HG03139 (cell line): ENCODE results near the gene CDCP2.

Experiments used
- ATAC-seq: cut with Tn5 transposase; IDR thresholded peaks from one replicate; pipeline ENCODE4 v1.9.1; 2021; ENCODE audit not compliant: unreplicated experiment

The CDCP2 gene

DNA sequence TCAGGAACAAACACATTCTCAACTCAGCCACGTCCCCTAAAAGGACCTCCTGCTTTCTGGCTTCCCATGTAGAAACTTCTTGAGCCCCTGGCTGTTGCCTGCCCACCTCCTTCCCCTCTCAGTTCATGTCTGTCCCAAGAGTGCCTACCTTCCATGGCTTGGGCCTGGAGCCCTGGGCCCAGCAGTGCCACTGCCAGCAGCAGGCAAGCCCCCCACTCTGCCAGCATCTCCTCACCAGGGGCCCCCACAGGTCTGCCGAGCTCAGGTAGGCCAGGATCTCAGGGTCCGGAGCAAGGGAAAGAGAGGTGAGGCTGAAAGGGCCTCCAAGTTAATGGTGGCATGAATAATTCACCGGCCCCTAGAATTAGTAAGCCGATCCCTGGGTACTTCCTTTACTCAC, at the start of gene CDCP2:
TSS of gene CDCP2 (minus strand) at position 305 of the 400 bp plus-strand sequence. CDS start at position 227, 78 bp downstream.
- ATAC-seq = no peak

DNA sequence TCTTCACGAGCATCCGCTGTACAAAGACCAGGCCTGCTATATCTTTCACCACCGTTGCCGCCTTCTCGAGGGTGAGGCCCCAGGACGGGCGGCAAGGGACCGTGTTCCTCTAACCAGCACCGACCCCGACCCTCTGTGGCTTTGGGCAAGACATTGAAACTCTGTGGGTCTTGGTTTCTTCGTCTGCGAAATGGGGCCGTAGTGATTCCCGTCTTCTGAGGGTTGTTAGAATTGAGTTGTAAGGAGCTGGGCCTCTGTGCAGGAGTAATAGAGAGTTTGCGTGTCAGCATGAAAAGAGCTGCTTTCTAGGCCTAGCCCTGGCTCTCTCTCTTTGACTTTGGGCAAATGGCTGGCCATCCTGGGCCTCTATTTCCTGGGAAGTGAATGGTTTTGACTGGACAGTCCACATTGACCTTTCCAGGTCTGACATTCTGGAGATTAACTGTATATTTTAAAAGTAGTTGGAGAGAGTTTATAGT, 47.8 kb upstream of the CDCP2 start:
- peak; percentile 16 for ATAC-seq

DNA sequence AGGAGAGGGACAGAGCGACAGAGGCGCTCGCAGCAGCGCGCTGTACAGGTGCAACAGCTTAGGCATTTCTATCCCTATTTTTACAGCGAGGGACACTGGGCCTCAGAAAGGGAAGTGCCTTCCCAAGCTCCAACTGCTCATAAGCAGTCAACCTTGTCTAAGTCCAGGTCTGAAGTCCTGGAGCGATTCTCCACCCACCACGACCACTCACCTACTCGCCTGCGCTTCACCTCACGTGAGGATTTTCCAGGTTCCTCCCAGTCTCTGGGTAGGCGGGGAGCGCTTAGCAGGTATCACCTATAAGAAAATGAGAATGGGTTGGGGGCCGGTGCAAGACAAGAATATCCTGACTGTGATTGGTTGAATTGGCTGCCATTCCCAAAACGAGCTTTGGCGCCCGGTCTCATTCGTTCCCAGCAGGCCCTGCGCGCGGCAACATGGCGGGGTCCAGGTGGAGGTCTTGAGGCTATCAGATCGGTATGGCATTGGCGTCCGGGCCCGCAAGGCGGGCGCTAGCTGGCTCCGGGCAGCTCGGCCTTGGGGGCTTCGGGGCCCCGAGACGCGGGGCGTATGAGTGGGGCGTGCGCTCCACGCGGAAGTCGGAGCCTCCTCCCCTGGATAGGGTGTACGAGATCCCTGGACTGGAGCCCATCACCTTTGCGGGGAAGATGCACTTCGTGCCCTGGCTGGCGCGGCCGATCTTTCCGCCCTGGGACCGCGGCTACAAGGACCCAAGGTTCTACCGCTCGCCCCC, 47.1 kb upstream of the CDCP2 start, which contains the start of the genes CYB5RL and MRPL37:
TSS of gene CYB5RL (minus strand) at position 266 of the 754 bp plus-strand sequence. CDS start 4,414 bp downstream, outside the sequence.
TSS of gene MRPL37 (plus strand) at position 403 of the 754 bp plus-strand sequence. CDS start at position 480, 77 bp downstream.
- ATAC-seq = peak; percentile 92

- ATAC-seq = no peak
Observed at GRCh38 chr1:54199151-54199764, 46.5 kb upstream of the CDCP2 start.

GRCh38 chr1:54193453-54193852, 40.7 kb upstream of the CDCP2 start:
- ATAC-seq = no peak

GRCh38 chr1:54191525-54191924, 38.7 kb upstream of the CDCP2 start:
- no peak for ATAC-seq

DNA sequence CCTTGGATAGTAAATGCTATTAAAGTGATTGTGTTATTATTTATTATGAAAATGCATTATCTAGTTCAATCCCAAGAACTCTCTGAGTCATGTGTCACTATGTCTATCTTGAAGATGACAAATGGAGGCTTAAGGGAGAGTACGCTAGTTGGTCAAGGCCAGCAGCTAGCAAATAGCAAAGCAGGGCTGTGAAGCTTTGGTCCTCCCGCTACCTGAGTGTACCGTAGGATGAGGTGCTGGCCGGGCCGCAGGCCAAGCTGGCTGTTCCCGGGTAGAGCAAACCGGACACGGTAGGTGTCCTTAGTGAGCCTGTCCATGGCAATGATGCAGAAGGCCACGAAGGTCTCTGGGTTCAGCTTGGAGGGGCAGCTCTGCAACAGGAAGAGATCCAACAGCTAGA, 37.7 kb upstream of the CDCP2 start:
- ATAC-seq = no peak

DNA sequence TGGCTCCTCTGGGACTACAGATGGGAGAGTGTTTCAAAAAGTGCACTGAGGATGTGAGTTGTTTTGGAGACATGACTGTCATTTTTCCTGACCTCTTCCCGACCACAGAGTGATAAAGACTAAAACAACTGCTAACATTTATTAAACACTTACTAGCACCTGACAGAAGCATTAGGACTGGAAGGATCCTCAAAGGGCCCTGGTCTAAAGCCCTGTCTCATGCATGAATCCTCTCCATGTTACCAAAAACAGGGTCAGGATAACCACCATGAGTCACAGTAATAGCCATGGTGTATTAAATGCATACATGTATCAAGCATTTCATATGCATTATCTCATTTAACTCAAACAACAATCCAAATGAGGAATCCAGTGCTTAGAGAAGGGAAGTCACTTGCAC, 35.5 kb upstream of the CDCP2 start:
- no peak for ATAC-seq

DNA sequence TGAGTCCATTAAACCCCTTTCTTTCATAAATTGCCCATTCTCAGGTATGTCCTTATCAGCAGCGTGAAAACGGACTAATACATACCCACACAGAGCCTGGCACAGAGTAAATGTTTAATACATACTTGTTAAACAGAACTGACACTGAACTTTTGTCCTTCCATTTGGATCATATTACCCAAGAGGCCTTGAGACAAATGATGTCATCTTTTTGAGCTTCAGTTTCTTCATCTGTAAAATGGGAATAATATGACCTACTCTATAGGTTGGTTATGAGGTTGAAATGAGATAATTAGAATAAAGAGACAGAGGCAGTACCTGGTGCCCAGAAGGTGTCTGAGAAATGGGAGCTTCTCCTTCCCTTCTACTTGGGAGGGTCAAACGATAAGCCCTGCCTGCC, 33.3 kb upstream of the CDCP2 start:
- ATAC-seq = no peak

- no peak for ATAC-seq
Observed at GRCh38 chr1:54180701-54181360, 28.0 kb upstream of the CDCP2 start.

DNA sequence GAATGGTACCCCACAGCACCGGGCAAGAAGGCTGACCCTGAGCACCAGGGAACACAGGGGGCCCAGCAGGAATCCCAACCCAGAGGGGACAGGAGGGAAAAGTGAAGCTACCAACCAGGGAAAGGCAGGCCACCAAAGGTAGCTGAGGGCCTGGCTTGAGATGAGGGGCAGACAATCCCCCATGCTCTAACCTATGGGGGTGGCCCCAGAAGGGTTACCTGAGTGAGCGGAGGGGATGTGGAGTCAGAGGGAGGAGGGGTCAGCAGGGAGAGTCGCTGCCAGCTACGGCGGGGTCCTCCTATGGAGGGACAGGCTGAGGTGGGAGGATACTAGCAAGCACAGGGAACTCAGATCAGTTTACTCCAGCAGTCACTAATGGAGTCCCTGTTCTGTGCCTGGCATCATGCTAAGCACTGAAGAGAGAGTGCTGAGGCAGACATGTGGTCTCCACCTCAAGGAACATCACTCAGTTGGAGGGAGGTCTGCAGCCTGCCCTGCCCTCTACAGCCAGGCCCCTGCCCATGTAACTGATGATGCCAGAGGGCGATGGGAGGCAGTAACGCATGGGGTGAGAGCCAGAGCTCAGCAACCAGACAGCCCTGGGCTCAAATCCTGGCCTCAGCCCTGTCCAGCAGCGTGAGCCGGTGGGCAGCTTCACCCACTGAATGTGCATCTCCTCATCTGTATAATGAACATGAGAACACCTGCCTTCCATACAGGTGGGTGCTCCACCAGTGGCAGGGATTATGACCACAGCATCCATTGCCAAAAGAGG, 25.7 kb upstream of the CDCP2 start:
- ATAC-seq = no peak

DNA sequence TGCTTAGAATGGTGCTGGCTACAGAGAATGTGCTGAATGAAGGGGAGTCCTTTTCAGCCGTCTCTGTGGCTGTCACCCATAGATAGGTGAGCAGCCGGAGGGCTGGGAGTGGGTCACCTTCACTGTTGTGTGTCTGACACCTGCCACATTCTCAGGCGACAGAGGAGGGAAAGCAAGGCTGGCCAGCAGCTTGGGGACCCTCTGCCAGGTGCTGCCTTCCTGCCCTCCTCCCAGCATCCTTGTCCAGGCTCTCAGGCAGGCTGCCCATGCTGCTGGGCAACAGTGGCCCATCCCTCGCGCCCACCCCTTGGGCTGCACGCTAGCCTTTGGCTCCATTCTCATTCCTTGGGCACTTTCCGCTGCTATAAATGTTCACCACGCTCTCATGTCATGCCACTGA, 24.9 kb upstream of the CDCP2 start:
- no peak for ATAC-seq

DNA sequence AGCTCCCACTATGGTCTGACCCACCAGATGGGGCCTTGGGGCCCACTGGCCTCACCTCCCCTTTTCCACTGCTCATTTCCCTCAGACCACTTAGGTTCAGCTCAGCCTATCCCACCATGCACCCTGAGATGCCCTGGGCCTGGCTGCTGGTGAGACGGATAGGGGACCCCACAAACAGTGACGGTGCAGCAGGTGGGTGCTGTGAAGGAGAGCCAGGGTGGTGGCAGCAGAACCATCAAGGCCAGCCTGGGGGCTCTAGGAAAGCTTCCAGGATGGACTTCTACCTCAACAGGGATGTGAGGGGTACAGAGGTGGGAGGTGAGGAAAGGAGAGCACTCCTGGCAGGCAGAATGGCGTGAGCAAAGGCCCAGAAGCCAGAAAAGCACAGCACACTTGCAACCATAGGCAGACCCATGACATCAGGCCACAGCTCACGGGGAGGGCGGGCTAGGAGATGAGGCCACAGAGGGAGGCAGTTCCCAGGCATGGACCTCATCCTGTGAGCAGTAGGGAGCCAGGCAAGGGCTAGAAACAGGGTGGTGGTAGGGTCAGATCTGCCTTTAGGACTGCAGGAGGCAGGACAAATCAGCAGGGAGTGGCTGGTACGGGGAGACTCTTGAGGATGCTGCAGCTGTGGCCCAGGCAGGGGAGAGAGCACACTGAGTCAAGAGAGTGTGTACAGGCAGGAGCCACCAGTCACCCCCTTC, 24.0 kb upstream of the CDCP2 start:
- no peak for ATAC-seq

GRCh38 chr1:54174106-54174505, 21.3 kb upstream of the CDCP2 start:
- ATAC-seq = no peak

DNA sequence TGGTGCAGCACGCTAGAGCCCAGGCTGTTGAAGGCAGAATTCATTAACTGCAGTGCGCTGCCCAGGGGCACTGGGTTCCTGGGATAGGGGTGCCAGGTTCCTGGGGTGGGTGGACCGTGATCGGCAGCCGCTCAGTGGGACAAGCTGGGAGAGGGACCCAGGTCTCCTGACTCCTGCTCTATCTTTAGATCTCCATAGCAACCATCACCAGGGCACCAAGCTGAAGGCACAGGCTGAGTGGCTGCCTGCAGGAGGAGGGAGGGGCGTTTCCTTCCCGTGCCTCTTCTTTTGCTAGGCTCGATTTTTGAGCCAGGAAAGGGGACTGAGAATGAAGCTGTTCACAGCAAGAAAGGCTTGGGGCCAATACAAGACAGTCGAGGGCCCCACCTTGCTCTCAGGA, 20.9 kb upstream of the CDCP2 start:
- no peak for ATAC-seq

DNA sequence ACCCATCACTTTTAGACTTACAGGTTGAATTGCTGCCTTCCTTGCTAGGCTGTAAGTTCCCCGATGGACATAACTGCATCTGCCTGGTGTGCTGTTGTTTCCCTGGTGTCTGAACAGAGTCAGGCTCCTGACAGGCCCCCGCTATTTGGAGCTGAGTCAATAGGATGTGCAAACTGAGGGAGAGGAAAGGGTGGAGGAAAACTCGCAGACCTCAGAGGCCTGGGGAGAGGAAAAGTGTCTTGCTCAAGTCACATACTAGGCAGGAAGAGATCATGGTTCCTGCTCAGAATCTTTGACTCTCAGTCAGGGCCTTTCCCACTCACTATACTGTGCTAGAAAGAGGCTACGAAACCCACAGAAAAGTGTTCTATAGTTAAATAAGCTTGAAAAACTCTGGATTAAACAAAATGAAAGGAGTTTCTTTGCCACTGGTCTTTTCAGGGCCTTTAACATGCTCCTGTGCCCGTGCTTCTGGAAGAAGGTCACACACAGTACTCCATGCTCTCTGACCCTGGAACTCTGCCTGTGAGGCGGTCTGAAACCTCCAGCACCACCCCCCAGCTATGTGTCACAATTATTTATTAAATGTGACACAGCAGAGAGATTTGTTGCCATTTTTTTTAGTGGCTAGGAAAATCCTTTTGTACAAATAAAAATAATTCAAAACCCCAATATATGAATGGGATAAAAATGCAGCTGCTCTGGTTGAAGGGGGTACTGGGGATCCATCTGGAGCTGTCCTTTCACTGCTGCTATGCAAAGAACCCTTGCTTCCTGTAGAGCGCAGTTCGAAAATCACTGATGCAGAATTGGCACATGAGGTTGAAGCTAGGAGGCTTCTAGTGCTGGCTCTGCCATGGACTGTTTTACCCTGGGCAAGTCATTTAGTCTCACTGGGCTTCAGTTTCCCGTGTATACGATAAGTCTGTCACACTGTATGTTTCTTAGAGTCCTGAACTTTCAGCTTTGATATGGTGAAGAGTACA, 20.1 kb upstream of the CDCP2 start:
- ATAC-seq = no peak

- no peak for ATAC-seq
Observed at GRCh38 chr1:54171606-54172005, 18.8 kb upstream of the CDCP2 start.

DNA sequence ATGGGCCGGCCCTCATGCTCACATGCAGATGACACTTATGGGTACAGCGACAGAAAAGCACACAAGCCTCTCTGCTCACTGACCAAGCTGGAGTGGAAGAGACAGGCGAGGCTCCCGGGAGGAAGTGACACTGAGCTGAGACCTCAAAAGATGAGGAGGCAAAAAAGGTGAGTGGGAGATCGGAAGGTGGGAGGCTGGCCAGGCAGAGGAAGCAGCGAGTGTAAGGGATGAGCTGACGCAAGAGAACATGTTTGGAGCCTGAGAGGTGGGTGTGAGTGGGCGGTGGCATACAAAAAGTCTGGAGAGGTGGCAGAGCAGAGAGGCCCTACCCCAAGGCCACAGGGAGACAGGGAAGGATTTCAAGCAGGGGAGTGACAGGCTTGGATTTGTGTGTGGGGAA, 18.2 kb upstream of the CDCP2 start:
- no peak for ATAC-seq

- ATAC-seq = no peak
Observed at GRCh38 chr1:54169068-54169467, 16.3 kb upstream of the CDCP2 start.
